K562 (cell line): ENCODE data around the gene HOXB6. TPM values are rescaled to one million over a fixed set of nuclear protein-coding genes. Genes with fewer than 3 reads are reported as not detected.
A peak's percentile ranks its signal among the peaks of the same experiment; 100 is the strongest.

Experiments used
- ARID2 ChIP-seq: fragments of 450-650 bp; IDR thresholded peaks from 2 replicates; pipeline ENCODE4 v1.6.1; 2017; ENCODE audit warnings: antibody characterized with exemption, mild to moderate bottlenecking
- BRD4 ChIP-seq: fragments of 200-600 bp; sonication (generic); IDR thresholded peaks from 2 replicates; pipeline ENCODE4 v1.6.1; 2017; ENCODE audit warnings: inconsistent platforms
- EZH2 ChIP-seq: IDR thresholded peaks from 2 replicates; pipeline ENCODE4 v1.6.1; 2012; ENCODE audit warnings: low read depth, mild to moderate bottlenecking, inconsistent platforms, low read length, borderline replicate concordance
- HDAC8 ChIP-seq: fragments of 450-650 bp; IDR thresholded peaks from 2 replicates; pipeline ENCODE4 v1.6.1; 2016; ENCODE audit warnings: mild to moderate bottlenecking, missing genetic modification characterization, moderate library complexity, missing compliant biosample characterization
- PTRF ChIP-seq: fragments of 450-650 bp; IDR thresholded peaks from 2 replicates; pipeline ENCODE4 v1.6.1; 2016; ENCODE audit warnings: mild to moderate bottlenecking, missing genetic modification characterization, missing compliant biosample characterization
- ZNF263 ChIP-seq: sonication (generic); formaldehyde crosslinking; IDR thresholded peaks from 2 replicates; pipeline ENCODE4 v1.8.0; 2022; ENCODE audit warnings: mild to moderate bottlenecking, missing genetic modification reagents, borderline replicate concordance
- ZNF311 ChIP-seq: fragments of 250-450 bp; sonication (Bioruptor Pico); IDR thresholded peaks from 2 replicates; pipeline ENCODE4 v1.4.0; 2020; ENCODE audit warnings: mild to moderate bottlenecking, moderate library complexity
- ZNF354B ChIP-seq: fragments of 250-450 bp; sonication (Bioruptor Pico); IDR thresholded peaks from 2 replicates; pipeline ENCODE4 v1.4.0; 2020
- ZNF431 ChIP-seq: sonication (generic); formaldehyde crosslinking; IDR thresholded peaks from 2 replicates; pipeline ENCODE4 v1.8.0; 2022; ENCODE audit warnings: mild to moderate bottlenecking, missing genetic modification reagents
- ZNF584 ChIP-seq: fragments of 200-800 bp; sonication (Bioruptor generic); IDR thresholded peaks from 2 replicates; pipeline ENCODE4 v1.6.1; 2016; ENCODE audit warnings: low read depth, mild to moderate bottlenecking, missing genetic modification characterization, missing compliant biosample characterization
- polyA plus RNA-seq, 8 experiments: library from polyadenylated mRNA; depleted of rRNA in 4 of 8; stranded (reverse) in 5 of 8; unstranded in 3 of 8; fragments of >200 nt; fragmentation: Nextera tagmentation in 2 of 8; fragmentation: Illumina TruSeq in 1 of 8; extraction: Ambion mirVana in 2 of 8; extraction: Trizol in 1 of 8; gene quantifications; 2 replicates each; pipeline versions ENCODE4 v1.2.1 to v1.2.3, GENCODE V29; 2011 to 2014; ENCODE audit warnings: inconsistent platforms in 1 of 8, missing spikeins in 1 of 8
- total RNA-seq, 7 experiments: library from RNA; depleted of rRNA in 6 of 7; stranded (reverse); fragments of >200 nt in 6 of 7; fragmentation: Illumina TruSeq in 2 of 7; extraction: Trizol in 2 of 7; gene quantifications; 2 replicates each; pipeline versions ENCODE4 v1.2.1 to v1.2.3, GENCODE V29; 2011 to 2021; ENCODE audit warnings: low replicate concordance in 1 of 7
- TF ChIP-seq, protein P1 (sequence below): fragments of 450-650 bp; IDR thresholded peaks from 2 replicates; pipeline ENCODE4 v1.6.1; 2016; ENCODE audit warnings: mild to moderate bottlenecking, moderate library complexity
- TF ChIP-seq, protein P2 (sequence below): fragments of 450-650 bp; formaldehyde crosslinking; IDR thresholded peaks from 2 replicates; pipeline ENCODE4 v1.4.0; 2020; ENCODE audit warnings: mild to moderate bottlenecking, moderate library complexity
- TF ChIP-seq, protein P3 (sequence below): fragments of 200-800 bp; sonication (Bioruptor generic); IDR thresholded peaks from 2 replicates; pipeline ENCODE4 v1.6.1; 2017; ENCODE audit warnings: missing genetic modification characterization, missing compliant biosample characterization

The HOXB6 gene
- total and polyA plus RNA-seq, 9 of the 15 experiments (the other 6 are each of a cell fraction or from before 2014, with no cell fraction given): 1.2 to 14.8 (median 4.9) TPM

DNA sequence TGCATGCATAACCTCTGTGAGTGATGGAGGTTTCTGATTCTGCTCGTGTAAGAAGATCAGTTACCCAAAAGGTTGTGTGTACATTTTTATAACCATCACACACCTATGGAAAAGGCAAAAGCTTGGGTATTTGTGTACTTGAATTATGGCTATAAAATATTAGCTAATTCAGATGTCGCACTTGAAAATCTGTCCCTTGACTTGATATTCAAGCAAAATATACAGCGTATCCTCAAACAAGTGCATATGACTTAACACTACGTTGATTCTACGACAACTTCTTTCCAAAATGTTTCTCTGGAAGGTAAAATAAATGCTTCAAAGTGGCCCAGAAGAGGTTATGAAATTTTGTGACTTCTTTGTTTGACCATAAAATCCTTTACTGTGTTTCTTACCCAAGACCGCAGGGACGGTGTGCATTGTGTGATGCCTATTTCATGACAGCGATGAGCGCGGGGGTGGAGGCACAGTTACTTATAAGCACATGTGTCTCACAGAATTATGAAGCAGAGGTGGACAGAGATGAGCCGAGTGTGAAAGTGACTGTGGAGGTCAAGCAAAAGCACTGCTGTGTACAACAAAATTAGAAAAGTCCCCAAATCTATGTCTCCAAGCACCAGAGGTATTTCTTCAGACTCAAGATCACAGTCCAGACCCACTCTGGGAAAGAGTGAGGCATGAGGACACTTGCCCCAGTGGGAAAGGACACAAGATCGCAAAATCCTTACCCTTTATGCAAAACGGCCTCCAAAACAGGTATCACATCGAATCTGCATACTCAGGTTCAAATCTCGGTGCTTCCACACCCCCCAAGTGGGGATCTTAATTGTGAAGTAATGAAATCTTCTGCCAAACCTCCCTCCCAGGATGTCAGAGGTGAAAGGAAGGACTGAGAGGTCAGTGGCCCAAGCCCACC lies 25.5 kb upstream of the HOXB6 start (continued):
- TF ChIP-seq, protein P1, sequence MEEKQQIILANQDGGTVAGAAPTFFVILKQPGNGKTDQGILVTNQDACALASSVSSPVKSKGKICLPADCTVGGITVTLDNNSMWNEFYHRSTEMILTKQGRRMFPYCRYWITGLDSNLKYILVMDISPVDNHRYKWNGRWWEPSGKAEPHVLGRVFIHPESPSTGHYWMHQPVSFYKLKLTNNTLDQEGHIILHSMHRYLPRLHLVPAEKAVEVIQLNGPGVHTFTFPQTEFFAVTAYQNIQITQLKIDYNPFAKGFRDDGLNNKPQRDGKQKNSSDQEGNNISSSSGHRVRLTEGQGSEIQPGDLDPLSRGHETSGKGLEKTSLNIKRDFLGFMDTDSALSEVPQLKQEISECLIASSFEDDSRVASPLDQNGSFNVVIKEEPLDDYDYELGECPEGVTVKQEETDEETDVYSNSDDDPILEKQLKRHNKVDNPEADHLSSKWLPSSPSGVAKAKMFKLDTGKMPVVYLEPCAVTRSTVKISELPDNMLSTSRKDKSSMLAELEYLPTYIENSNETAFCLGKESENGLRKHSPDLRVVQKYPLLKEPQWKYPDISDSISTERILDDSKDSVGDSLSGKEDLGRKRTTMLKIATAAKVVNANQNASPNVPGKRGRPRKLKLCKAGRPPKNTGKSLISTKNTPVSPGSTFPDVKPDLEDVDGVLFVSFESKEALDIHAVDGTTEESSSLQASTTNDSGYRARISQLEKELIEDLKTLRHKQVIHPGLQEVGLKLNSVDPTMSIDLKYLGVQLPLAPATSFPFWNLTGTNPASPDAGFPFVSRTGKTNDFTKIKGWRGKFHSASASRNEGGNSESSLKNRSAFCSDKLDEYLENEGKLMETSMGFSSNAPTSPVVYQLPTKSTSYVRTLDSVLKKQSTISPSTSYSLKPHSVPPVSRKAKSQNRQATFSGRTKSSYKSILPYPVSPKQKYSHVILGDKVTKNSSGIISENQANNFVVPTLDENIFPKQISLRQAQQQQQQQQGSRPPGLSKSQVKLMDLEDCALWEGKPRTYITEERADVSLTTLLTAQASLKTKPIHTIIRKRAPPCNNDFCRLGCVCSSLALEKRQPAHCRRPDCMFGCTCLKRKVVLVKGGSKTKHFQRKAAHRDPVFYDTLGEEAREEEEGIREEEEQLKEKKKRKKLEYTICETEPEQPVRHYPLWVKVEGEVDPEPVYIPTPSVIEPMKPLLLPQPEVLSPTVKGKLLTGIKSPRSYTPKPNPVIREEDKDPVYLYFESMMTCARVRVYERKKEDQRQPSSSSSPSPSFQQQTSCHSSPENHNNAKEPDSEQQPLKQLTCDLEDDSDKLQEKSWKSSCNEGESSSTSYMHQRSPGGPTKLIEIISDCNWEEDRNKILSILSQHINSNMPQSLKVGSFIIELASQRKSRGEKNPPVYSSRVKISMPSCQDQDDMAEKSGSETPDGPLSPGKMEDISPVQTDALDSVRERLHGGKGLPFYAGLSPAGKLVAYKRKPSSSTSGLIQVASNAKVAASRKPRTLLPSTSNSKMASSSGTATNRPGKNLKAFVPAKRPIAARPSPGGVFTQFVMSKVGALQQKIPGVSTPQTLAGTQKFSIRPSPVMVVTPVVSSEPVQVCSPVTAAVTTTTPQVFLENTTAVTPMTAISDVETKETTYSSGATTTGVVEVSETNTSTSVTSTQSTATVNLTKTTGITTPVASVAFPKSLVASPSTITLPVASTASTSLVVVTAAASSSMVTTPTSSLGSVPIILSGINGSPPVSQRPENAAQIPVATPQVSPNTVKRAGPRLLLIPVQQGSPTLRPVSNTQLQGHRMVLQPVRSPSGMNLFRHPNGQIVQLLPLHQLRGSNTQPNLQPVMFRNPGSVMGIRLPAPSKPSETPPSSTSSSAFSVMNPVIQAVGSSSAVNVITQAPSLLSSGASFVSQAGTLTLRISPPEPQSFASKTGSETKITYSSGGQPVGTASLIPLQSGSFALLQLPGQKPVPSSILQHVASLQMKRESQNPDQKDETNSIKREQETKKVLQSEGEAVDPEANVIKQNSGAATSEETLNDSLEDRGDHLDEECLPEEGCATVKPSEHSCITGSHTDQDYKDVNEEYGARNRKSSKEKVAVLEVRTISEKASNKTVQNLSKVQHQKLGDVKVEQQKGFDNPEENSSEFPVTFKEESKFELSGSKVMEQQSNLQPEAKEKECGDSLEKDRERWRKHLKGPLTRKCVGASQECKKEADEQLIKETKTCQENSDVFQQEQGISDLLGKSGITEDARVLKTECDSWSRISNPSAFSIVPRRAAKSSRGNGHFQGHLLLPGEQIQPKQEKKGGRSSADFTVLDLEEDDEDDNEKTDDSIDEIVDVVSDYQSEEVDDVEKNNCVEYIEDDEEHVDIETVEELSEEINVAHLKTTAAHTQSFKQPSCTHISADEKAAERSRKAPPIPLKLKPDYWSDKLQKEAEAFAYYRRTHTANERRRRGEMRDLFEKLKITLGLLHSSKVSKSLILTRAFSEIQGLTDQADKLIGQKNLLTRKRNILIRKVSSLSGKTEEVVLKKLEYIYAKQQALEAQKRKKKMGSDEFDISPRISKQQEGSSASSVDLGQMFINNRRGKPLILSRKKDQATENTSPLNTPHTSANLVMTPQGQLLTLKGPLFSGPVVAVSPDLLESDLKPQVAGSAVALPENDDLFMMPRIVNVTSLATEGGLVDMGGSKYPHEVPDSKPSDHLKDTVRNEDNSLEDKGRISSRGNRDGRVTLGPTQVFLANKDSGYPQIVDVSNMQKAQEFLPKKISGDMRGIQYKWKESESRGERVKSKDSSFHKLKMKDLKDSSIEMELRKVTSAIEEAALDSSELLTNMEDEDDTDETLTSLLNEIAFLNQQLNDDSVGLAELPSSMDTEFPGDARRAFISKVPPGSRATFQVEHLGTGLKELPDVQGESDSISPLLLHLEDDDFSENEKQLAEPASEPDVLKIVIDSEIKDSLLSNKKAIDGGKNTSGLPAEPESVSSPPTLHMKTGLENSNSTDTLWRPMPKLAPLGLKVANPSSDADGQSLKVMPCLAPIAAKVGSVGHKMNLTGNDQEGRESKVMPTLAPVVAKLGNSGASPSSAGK: peak; percentile 53; the same call in 1 of the 2 replicates
- TF ChIP-seq, protein P2, sequence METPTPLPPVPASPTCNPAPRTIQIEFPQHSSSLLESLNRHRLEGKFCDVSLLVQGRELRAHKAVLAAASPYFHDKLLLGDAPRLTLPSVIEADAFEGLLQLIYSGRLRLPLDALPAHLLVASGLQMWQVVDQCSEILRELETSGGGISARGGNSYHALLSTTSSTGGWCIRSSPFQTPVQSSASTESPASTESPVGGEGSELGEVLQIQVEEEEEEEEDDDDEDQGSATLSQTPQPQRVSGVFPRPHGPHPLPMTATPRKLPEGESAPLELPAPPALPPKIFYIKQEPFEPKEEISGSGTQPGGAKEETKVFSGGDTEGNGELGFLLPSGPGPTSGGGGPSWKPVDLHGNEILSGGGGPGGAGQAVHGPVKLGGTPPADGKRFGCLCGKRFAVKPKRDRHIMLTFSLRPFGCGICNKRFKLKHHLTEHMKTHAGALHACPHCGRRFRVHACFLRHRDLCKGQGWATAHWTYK (CRISPR knock-in tag): no peak
- TF ChIP-seq HDAC8 (no peak), PTRF (tag) (no peak), ARID2 (no peak), ZNF584 (0 out of 2 replicates have a peak, but pooled peaks have one; percentile 0), BRD4 (0 out of 2 replicates have a peak, but pooled peaks have one; percentile 19), EZH2 (no peak), ZNF431 (CRISPR knock-in tag) (no peak), ZNF354B (CRISPR knock-in tag) (no peak), ZNF263 (CRISPR knock-in tag) (peak; percentile 40; the same call in 1 of the 2 replicates), ZNF311 (CRISPR knock-in tag) (no peak)
- TF ChIP-seq, protein P3, sequence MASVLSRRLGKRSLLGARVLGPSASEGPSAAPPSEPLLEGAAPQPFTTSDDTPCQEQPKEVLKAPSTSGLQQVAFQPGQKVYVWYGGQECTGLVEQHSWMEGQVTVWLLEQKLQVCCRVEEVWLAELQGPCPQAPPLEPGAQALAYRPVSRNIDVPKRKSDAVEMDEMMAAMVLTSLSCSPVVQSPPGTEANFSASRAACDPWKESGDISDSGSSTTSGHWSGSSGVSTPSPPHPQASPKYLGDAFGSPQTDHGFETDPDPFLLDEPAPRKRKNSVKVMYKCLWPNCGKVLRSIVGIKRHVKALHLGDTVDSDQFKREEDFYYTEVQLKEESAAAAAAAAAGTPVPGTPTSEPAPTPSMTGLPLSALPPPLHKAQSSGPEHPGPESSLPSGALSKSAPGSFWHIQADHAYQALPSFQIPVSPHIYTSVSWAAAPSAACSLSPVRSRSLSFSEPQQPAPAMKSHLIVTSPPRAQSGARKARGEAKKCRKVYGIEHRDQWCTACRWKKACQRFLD (CRISPR knock-in tag): 0 out of 2 replicates have a peak, but pooled peaks have one; percentile 35
